ENCODE data around the gene LTB.

DNA sequence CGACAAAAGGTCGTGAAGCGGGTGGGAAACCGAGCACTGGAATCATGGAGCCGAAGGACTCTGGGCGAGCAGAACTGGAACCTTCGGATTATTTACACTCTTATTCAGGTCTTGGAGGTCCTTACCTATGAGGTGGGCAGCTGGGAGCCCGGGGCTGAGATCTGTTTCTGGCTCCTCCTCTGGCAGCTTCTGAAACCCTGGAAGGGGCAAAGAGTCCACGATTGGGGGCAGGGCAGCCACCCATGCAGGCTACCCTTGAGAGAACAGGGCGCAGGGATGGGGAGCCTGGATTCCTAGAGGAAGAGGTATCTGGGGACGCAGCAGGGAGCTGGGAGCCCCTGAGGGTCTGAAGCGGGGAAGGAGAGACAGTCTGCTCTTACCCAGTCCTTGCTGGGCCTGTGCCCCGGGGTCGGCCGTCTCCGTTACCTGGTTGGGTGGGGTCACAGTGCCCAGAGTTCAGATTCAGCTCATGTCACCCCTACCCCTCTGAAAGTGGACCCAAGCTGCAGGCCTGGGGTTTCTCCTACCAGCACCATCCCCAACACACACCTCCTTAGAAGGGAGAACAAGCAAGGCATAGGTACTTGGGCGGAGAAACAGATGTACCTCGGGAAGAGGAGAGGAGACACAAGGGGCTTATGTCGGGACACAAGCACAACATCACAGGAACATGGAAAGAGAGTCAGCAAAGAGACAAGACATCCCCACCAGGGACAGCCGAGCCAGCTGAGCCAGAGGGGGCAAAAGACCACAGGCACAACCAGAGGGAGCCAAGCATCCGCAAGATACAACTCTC lies 592 bp downstream of the LTB start:
- TF ChIP-seq, protein P1, sequence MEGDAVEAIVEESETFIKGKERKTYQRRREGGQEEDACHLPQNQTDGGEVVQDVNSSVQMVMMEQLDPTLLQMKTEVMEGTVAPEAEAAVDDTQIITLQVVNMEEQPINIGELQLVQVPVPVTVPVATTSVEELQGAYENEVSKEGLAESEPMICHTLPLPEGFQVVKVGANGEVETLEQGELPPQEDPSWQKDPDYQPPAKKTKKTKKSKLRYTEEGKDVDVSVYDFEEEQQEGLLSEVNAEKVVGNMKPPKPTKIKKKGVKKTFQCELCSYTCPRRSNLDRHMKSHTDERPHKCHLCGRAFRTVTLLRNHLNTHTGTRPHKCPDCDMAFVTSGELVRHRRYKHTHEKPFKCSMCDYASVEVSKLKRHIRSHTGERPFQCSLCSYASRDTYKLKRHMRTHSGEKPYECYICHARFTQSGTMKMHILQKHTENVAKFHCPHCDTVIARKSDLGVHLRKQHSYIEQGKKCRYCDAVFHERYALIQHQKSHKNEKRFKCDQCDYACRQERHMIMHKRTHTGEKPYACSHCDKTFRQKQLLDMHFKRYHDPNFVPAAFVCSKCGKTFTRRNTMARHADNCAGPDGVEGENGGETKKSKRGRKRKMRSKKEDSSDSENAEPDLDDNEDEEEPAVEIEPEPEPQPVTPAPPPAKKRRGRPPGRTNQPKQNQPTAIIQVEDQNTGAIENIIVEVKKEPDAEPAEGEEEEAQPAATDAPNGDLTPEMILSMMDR (IDR thresholded peaks at IDR 0.05), result no peak
- no peak for TF ChIP-seq ZFX (IDR thresholded peaks at IDR 0.05; ENCODE audit: borderline replicate concordance)

Measured in 22Rv1 (cell line).